PC-3 (cell line): ENCODE results near the gene GPC6. TPM values are rescaled to one million over a fixed set of nuclear protein-coding genes. Genes with fewer than 3 reads are reported as not detected.

Experiments
- ATAC-seq: fragments of 200-7000 bp; cut with Tn5 transposase; 2 replicates; pipeline ENCODE4 v1.9.1; 2020; ENCODE audit warnings: mild to moderate bottlenecking, moderate library complexity
- BruUV-seq: library from RNA; stranded (reverse); fragments of 400-500 nt; replicated peaks from 2 replicates; lab custom pipeline; 2021; lab: Mats Ljungman, UMichigan
- CTCF ChIA-PET: fragments of 300-600 bp; sonication (Branson Sonifier 250); formaldehyde crosslinking; loops from one replicate; lab custom pipeline; 2022; ENCODE audit warnings: antibody characterized with exemption; lab: Charles Lee
- POLR2A ChIA-PET: fragments of 300-600 bp; sonication (Branson Sonifier 250); formaldehyde crosslinking; loops from one replicate; lab custom pipeline; 2022; ENCODE audit warnings: antibody characterized with exemption; ENCODE audit not compliant: unreplicated experiment; lab: Charles Lee
- DNase-seq: peaks from one replicate; pipeline ENCODE4 v3.0.0-alpha.2; 2015
- H2AFZ ChIP-seq: fragments of 300-600 bp; sonication (generic); 2 replicates; pipeline ENCODE4 v1.6.0; 2016; ENCODE audit warnings: antibody characterized with exemption, low read length
- H3F3A ChIP-seq: fragments of 300-600 bp; sonication (generic); one replicate; pipeline ENCODE4 v1.6.0; 2017; ENCODE audit warnings: antibody characterized with exemption, low read length, control low read depth, mild to moderate bottlenecking; ENCODE audit not compliant: unreplicated experiment
- H3K27ac ChIP-seq: fragments of 300-600 bp; sonication (generic); 2 replicates; pipeline ENCODE4 v1.5.1; 2016; ENCODE audit warnings: mild to moderate bottlenecking, low read length
- H3K27me3 ChIP-seq: fragments of 300-600 bp; sonication (generic); 2 replicates; pipeline ENCODE4 v1.6.1; 2016; ENCODE audit warnings: low read length, mixed read lengths
- H3K36me3 ChIP-seq: fragments of 300-600 bp; sonication (generic); 2 replicates; pipeline ENCODE4 v1.6.1; 2016; ENCODE audit warnings: low read depth, mixed run types, low read length, mixed read lengths
- H3K4me1 ChIP-seq: fragments of 300-600 bp; sonication (generic); 2 replicates; pipeline ENCODE4 v1.5.1; 2016; ENCODE audit warnings: low read length; ENCODE audit not compliant: insufficient read depth
- H3K4me2 ChIP-seq: fragments of 300-600 bp; sonication (generic); 2 replicates; pipeline ENCODE4 v1.6.0; 2016; ENCODE audit warnings: low read length
- H3K4me3 ChIP-seq: fragments of 300-600 bp; sonication (generic); 2 replicates; pipeline ENCODE4 v1.5.1; 2016; ENCODE audit warnings: mild to moderate bottlenecking, low read length, mixed read lengths
- H3K79me2 ChIP-seq: fragments of 300-600 bp; sonication (generic); 2 replicates; pipeline ENCODE4 v1.6.1; 2017; ENCODE audit warnings: low read length, mixed read lengths
- H3K9ac ChIP-seq: fragments of 300-600 bp; sonication (generic); 2 replicates; pipeline ENCODE4 v1.6.0; 2016; ENCODE audit warnings: mild to moderate bottlenecking, low read length
- H3K9me2 ChIP-seq: fragments of 300-600 bp; sonication (generic); replicated peaks from 2 replicates; pipeline ENCODE4 v1.6.1; 2016; ENCODE audit warnings: mixed run types, low read length, mixed read lengths
- H3K9me3 ChIP-seq: fragments of 300-600 bp; sonication (generic); 2 replicates; pipeline ENCODE4 v1.6.1; 2016; ENCODE audit warnings: low read length, mixed read lengths
- H4K20me1 ChIP-seq: fragments of 300-600 bp; sonication (generic); 2 replicates; pipeline ENCODE4 v1.6.1; 2016; ENCODE audit warnings: low read length, mixed read lengths
- EZH2 ChIP-seq: fragments of 300-600 bp; sonication (generic); IDR thresholded peaks from one replicate; pipeline ENCODE4 v1.6.1; 2017; ENCODE audit warnings: antibody characterized with exemption, mild to moderate bottlenecking, low read length; ENCODE audit not compliant: unreplicated experiment
- EZH2phosphoT487 ChIP-seq: fragments of 300-600 bp; sonication (generic); IDR thresholded peaks from 2 replicates; pipeline ENCODE4 v1.6.1; 2018; ENCODE audit warnings: mild to moderate bottlenecking, antibody characterized with exemption, low read length, borderline replicate concordance
- intact Hi-C: fragments of 100-400 bp; cut with micrococcal nuclease; formaldehyde crosslinking; loops from 2 replicates; pipeline ENCODE4 v1.9.0; 2023
- total RNA-seq: library from RNA; depleted of rRNA; stranded (reverse); fragments of >200 nt; gene quantifications from 2 replicates; pipeline ENCODE4 v1.2.3, GENCODE V29; 2014
- TF ChIP-seq, protein P1 (sequence below): fragments of 300-600 bp; sonication (generic); conservative IDR thresholded peaks from 2 replicates; pipeline ENCODE4 v1.5.1; 2017; ENCODE audit warnings: antibody characterized with exemption, low read depth, mild to moderate bottlenecking, low read length

GPC6 gene
- total RNA-seq, 1 experiment from 2014 or later: 3.5 TPM

DNA sequence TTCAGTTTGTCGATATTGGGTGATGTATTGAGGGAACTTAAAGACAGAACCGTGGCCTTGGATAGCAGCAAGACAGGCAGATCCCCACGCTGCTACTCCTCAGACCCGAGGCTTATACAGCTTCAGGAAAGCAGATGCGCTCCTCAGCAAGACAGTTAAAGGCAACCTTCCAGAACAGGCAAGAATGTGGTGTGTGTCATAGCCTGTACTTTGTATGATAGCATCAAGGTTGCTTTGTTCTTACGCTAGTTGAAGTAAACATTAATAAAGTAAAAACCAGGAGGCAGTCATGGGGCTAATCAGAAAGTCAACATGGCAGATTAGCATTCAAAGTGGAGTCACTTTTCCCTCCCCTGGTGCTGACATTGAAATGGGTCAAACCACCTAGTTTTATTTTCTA lies 779.7 kb downstream of the GPC6 start:
- intact Hi-C loops: no loop called here
- H3K4me1 ChIP-seq: no peaks in the 10 kb centered on the region
- H2AFZ ChIP-seq: no peak overlapping the region
- no peaks in the 10 kb centered on the region for H3K36me3 ChIP-seq
- H3K27ac ChIP-seq: no peak overlapping the region
- H3K4me2 ChIP-seq: no peak overlapping the region
- no peaks in the 10 kb centered on the region for H3K79me2 ChIP-seq
- ChIA-PET POLR2A (no interaction called here), CTCF (no interaction called here)
- H3K4me3 ChIP-seq: no peak overlapping the region
- TF ChIP-seq, protein P1, sequence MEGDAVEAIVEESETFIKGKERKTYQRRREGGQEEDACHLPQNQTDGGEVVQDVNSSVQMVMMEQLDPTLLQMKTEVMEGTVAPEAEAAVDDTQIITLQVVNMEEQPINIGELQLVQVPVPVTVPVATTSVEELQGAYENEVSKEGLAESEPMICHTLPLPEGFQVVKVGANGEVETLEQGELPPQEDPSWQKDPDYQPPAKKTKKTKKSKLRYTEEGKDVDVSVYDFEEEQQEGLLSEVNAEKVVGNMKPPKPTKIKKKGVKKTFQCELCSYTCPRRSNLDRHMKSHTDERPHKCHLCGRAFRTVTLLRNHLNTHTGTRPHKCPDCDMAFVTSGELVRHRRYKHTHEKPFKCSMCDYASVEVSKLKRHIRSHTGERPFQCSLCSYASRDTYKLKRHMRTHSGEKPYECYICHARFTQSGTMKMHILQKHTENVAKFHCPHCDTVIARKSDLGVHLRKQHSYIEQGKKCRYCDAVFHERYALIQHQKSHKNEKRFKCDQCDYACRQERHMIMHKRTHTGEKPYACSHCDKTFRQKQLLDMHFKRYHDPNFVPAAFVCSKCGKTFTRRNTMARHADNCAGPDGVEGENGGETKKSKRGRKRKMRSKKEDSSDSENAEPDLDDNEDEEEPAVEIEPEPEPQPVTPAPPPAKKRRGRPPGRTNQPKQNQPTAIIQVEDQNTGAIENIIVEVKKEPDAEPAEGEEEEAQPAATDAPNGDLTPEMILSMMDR: no peak
- TF ChIP-seq EZH2 (no peak), EZH2phosphoT487 (no peak)
- H3K27me3 ChIP-seq: no peaks in the 10 kb centered on the region
- no peaks in the 10 kb centered on the region for H3F3A ChIP-seq
- no peak overlapping the region for H3K9ac ChIP-seq
- DNase-seq: no peak
- BruUV-seq: no TSS peak
- H4K20me1 ChIP-seq: no peaks in the 10 kb centered on the region
- H3K9me3 ChIP-seq: no peaks in the 10 kb centered on the region
- H3K9me2 ChIP-seq: no peaks in the 10 kb centered on the region
- ATAC-seq: no peak

DNA sequence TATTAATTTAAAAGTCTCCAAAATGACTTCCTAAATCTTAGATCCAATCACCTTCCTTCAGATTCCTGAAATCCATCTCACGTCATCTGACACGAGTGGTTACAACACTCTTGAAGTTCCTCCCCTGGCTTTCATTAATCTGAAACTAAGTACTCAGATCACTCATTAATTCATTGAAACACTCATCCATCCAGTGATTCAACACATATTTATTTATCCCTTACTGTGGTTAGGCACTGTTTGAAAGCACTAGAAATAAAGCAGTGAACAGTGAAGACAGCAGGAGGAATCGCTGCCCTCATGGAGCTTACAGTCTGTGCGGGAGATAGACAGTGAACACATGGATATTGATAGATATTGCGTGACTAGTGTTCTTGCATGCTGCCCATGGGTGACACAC lies 780.5 kb downstream of the GPC6 start:
- TF ChIP-seq, protein P1: no peak
- TF ChIP-seq EZH2: no peak
- no peak for TF ChIP-seq EZH2phosphoT487
- Histone ChIP-seq H4K20me1 (no peaks in the 10 kb centered on the region), H3K36me3 (no peaks in the 10 kb centered on the region), H3K9ac (no peak overlapping the region), H3K9me2 (no peaks in the 10 kb centered on the region), H3K79me2 (no peaks in the 10 kb centered on the region), H3F3A (no peaks in the 10 kb centered on the region), H2AFZ (no peak overlapping the region), H3K4me2 (no peak overlapping the region), H3K4me1 (no peaks in the 10 kb centered on the region), H3K9me3 (no peaks in the 10 kb centered on the region), H3K4me3 (no peak overlapping the region), H3K27me3 (no peaks in the 10 kb centered on the region), H3K27ac (no peak overlapping the region)
- BruUV-seq: no TSS peak
- POLR2A ChIA-PET: no interaction called here
- CTCF ChIA-PET: no interaction called here
- DNase-seq (no peak), ATAC-seq (no peak)
- intact Hi-C loops: no loop called here

DNA sequence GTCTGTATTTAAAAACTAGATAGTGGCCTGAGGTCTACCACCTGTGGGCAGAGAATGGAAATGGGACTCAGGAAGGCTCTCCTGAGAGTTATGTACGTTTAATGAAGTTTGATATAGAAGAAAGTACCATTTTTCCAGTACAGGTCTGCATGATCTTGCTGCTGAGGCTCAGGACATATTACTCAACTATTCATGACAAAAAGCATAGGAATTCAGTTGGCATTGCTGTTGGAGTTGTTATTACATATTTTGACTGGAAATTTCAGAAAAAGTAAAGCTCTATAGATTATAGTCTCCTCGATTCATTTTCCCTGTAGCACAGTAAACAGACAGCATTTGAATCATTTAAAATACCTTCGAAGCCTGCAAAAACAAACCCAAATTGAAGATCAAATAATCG lies 783.1 kb downstream of the GPC6 start:
- H3K4me2 ChIP-seq: no peak overlapping the region
- no peak overlapping the region for H3K4me3 ChIP-seq
- H4K20me1 ChIP-seq: no peaks in the 10 kb centered on the region
- no peaks in the 10 kb centered on the region for H3K36me3 ChIP-seq
- ChIA-PET CTCF (no interaction called here), POLR2A (no interaction called here)
- H3K4me1 ChIP-seq: no peaks in the 10 kb centered on the region
- H3K27me3 ChIP-seq: no peaks in the 10 kb centered on the region
- no peak overlapping the region for H2AFZ ChIP-seq
- no peaks in the 10 kb centered on the region for H3K79me2 ChIP-seq
- no peaks in the 10 kb centered on the region for H3F3A ChIP-seq
- intact Hi-C loops: no loop called here
- no peak overlapping the region for H3K9ac ChIP-seq
- no TSS peak for BruUV-seq
- H3K9me3 ChIP-seq: no peaks in the 10 kb centered on the region
- ATAC-seq (no peak), DNase-seq (peak; percentile 23)
- no peaks in the 10 kb centered on the region for H3K9me2 ChIP-seq
- no peak overlapping the region for H3K27ac ChIP-seq
- TF ChIP-seq, protein P1: no peak
- no peak for TF ChIP-seq EZH2phosphoT487
- no peak for TF ChIP-seq EZH2
